ENCODE measurements around the gene EHD1. TPM values are rescaled to one million over a fixed set of nuclear protein-coding genes. Genes with fewer than 3 reads are reported as not detected.

Gene EHD1
- total and polyA plus RNA-seq, 2 of the 8 experiments (the other 6 are each of a cell fraction or from before 2014, with no cell fraction given), result 31.5 to 42.9 TPM

GRCh38 chr11:64842366-64842759, 36.1 kb downstream of the EHD1 start:
- H3K56ac ChIP-seq (replicated peaks; ENCODE audit: insufficient read length, low read depth, low read length), result no peak overlapping the region
- H3K79me2 ChIP-seq (ENCODE audit: control insufficient read depth in 1 of 2, insufficient read depth in 2 of 2, low read length in 2 of 2), result peaks cover 0 to 3% of the 10 kb centered on the region in 2 experiments; a peak in 1 of 4 replicates
- H3K23ac ChIP-seq (ENCODE audit: insufficient read length), result no peak overlapping the region
- H3K9me3 ChIP-seq (ENCODE audit: insufficient read depth in 2 of 2, low read depth in 1 of 2, low read length in 1 of 2), result no peaks in the 10 kb centered on the region
- H4K91ac ChIP-seq (replicated peaks; ENCODE audit: insufficient read length, low read length), result peak overlapping the region; percentile 22
- no peak overlapping the region for H2BK15ac ChIP-seq (ENCODE audit: low read length)
- H3K4me1 ChIP-seq (replicated peaks in 1 of 4; ENCODE audit: control insufficient read depth in 3 of 4, insufficient read depth in 4 of 4, low read length in 3 of 4), result peaks cover 0 to 30% (median 21%) of the 10 kb centered on the region in 4 experiments; a peak in 6 of 7 replicates
- WGBS, 2 experiments (ENCODE audit: extremely low coverage in 1 of 2, insufficient coverage in 1 of 2, insufficient read length in 1 of 2, insufficient replicate concordance in 2 of 2, low coverage in 1 of 2, low lambda C conversion rate in 2 of 2, missing lambda C conversion rate in 1 of 2), result 68% methylated on average over 6 of the region's 6 CpGs; no CpG with 5 or more reads in 1 of the 2 experiments
- no peak overlapping the region for H3K14ac ChIP-seq (ENCODE audit: insufficient read length)
- H2BK12ac ChIP-seq (ENCODE audit: low read depth, low read length), result peak overlapping the region; percentile 30; the same call in 1 of the 2 replicates
- peak overlapping the region; percentile 78 for H3K27ac ChIP-seq (ENCODE audit: low read depth, low read length)
- DNase-seq (ENCODE audit: low read depth in 1 of 2, low spot score in 2 of 2) (no peak), FAIRE-seq (no peak)
- H2BK20ac ChIP-seq (ENCODE audit: low read length), result 0 out of 2 replicates have a peak overlapping the region, but pooled peaks have one; percentile 72
- peak overlapping the region in 2 of 4 experiments; percentile 23 to 94; a peak in 1 of 8 replicates for H3K4me3 ChIP-seq (ENCODE audit: extremely low read depth in 1 of 4, insufficient read depth in 2 of 4, low read depth in 3 of 4, low read length in 4 of 4)
- no peaks in the 10 kb centered on the region for H3K27me3 ChIP-seq (replicated peaks in 1 of 4; ENCODE audit: control insufficient read depth in 3 of 4, extremely low read depth in 1 of 4, insufficient read depth in 3 of 4, low read length in 3 of 4)
- CTCF ChIA-PET (ENCODE audit: partially characterized antibody), result interaction anchor here (0.6 to 32.3 kb wide), 7 partner anchors 19 to 495 kb away, joined by 3 to 1058 read pairs (median 3); partner anchors contain the start of genes ARL2 and EHD1
- peak overlapping the region; percentile 15; the same call in 1 of the 2 replicates for H4K8ac ChIP-seq (ENCODE audit: extremely low read depth, insufficient read depth, low read length)
- POLR2A ChIA-PET (ENCODE audit: partially characterized antibody), result interaction anchor here (0.7 to 3.1 kb wide), 5 partner anchors 12 to 36 kb away, joined by 3 to 13 read pairs (median 3); partner anchors contain the start of genes EHD1 and MEN1
- no peak overlapping the region for H3K18ac ChIP-seq (ENCODE audit: extremely low read depth, low read length)
- H2BK120ac ChIP-seq (replicated peaks; ENCODE audit: low read depth, low read length), result no peak overlapping the region
- H4K5ac ChIP-seq (ENCODE audit: insufficient read length, low read depth, low read length), result peak overlapping the region; percentile 4
- H2AFZ ChIP-seq (ENCODE audit: low read length), result no peak overlapping the region
- H3K9ac ChIP-seq (replicated peaks in 1 of 4; ENCODE audit: extremely low read depth in 1 of 4, low read depth in 3 of 4, low read length in 3 of 4), result peak overlapping the region in 2 of 4 experiments; percentile 49 to 54; a peak in 4 of 7 replicates
- peaks cover 0 to 5% of the 10 kb centered on the region in 2 experiments for H4K20me1 ChIP-seq (replicated peaks in 1 of 2; ENCODE audit: control insufficient read depth in 1 of 2, insufficient read depth in 2 of 2, low read length in 2 of 2)
- peak overlapping the region; percentile 82 for H2BK5ac ChIP-seq (ENCODE audit: low read depth, low read length)
- H3K4ac ChIP-seq (replicated peaks; ENCODE audit: insufficient read length, low read depth, low read length), result peak overlapping the region; percentile 0
- peaks cover 3 to 10% (median 7%) of the 10 kb centered on the region in 4 experiments; a peak in 4 of 8 replicates for H3K36me3 ChIP-seq (ENCODE audit: control insufficient read depth in 2 of 4, insufficient read depth in 4 of 4, low read length in 3 of 4)
- H3K23me2 ChIP-seq (ENCODE audit: low read depth, low read length), result peaks cover 9% of the 10 kb centered on the region
- no peaks in the 10 kb centered on the region; the same call in 1 of the 2 replicates for H3K79me1 ChIP-seq (ENCODE audit: low read depth, low read length)
- peak overlapping the region; percentile 84 to 91; a peak in 3 of 4 replicates for H3K4me2 ChIP-seq (ENCODE audit: insufficient read depth in 1 of 2, low read depth in 2 of 2, low read length in 2 of 2)
- H2AK5ac ChIP-seq (ENCODE audit: low read depth, low read length), result peak overlapping the region; percentile 54; the same call in 1 of the 2 replicates
- TF ChIP-seq CHD1 (IDR thresholded peaks at IDR 0.05; ENCODE audit: low read depth, low read length), result no peak
- TF ChIP-seq ATF2 (IDR thresholded peaks at IDR 0.05; ENCODE audit: low read length), result no peak
- no peak for TF ChIP-seq CTBP2 (IDR thresholded peaks at IDR 0.05; ENCODE audit: borderline replicate concordance, insufficient read depth, insufficient read length, low read length)
- TF ChIP-seq RXRA (IDR thresholded peaks at IDR 0.05; ENCODE audit: insufficient read depth, low read depth, low read length), result no peak
- TF ChIP-seq EZH2 (IDR thresholded peaks at IDR 0.05; ENCODE audit: low read depth, low read length, severe bottlenecking), result no peak
- no peak for TF ChIP-seq HDAC6 (IDR thresholded peaks at IDR 0.05; ENCODE audit: low read depth, low read length)
- no peak for TF ChIP-seq POLR2AphosphoS5 (IDR thresholded peaks at IDR 0.05; ENCODE audit: low read depth, low read length)
- no peak for TF ChIP-seq SIN3A (conservative IDR thresholded peaks at IDR 0.05 in 1 of 2, IDR thresholded peaks at IDR 0.05 in 1 of 2; ENCODE audit: low read depth in 1 of 2, low read length in 2 of 2)
- TF ChIP-seq KDM1A (IDR thresholded peaks at IDR 0.05; ENCODE audit: borderline replicate concordance, low read length), result no peak
